ENCODE measurements around the gene GH1. TPM values are rescaled to one million over a fixed set of nuclear protein-coding genes. Genes with fewer than 3 reads are reported as not detected.

The GH1 gene
- total RNA-seq, 1 experiment from 2014 or later = not detected

- intact Hi-C loops (cut with micrococcal nuclease) = no loop called here
- ChIA-PET POLR2A (no interaction called here), CTCF (no interaction called here)
- H3K4me3 Mint-ChIP-seq (ENCODE audit: unreplicated experiment) = no peak overlapping the region
- DNase-seq (ENCODE audit: unreplicated experiment) = no peak
- no peaks in the 10 kb centered on the region for H3K4me1 Mint-ChIP-seq (ENCODE audit: insufficient read depth, unreplicated experiment)
- peaks cover 5% of the 10 kb centered on the region for H3K27me3 Mint-ChIP-seq (ENCODE audit: insufficient read depth, unreplicated experiment)
- TF ChIP-seq CTCF (IDR thresholded peaks at IDR 0.05; ENCODE audit: unreplicated experiment) = no peak
- BruUV-seq (replicated peaks) = no TSS peak
- no peaks in the 10 kb centered on the region for H3K36me3 Mint-ChIP-seq (ENCODE audit: insufficient read depth, unreplicated experiment)
- H3K9me3 Mint-ChIP-seq (ENCODE audit: unreplicated experiment) = no peaks in the 10 kb centered on the region
- H3K27ac Mint-ChIP-seq (ENCODE audit: low read depth, unreplicated experiment) = no peak overlapping the region
These were observed 22.5 kb upstream of the GH1 start for GRCh38 chr17:63941162-63941561.

GRCh38 chr17:63940584-63940983, 21.9 kb upstream of the GH1 start:
- no peak for DNase-seq (ENCODE audit: unreplicated experiment)
- BruUV-seq (replicated peaks) = no TSS peak
- Mint-ChIP-seq H3K4me3 (ENCODE audit: unreplicated experiment) (no peak overlapping the region), H3K27me3 (ENCODE audit: insufficient read depth, unreplicated experiment) (peaks cover 11% of the 10 kb centered on the region), H3K4me1 (ENCODE audit: insufficient read depth, unreplicated experiment) (no peaks in the 10 kb centered on the region), H3K27ac (ENCODE audit: low read depth, unreplicated experiment) (no peak overlapping the region), H3K9me3 (ENCODE audit: unreplicated experiment) (no peaks in the 10 kb centered on the region), H3K36me3 (ENCODE audit: insufficient read depth, unreplicated experiment) (no peaks in the 10 kb centered on the region)
- ChIA-PET POLR2A (no interaction called here), CTCF (interaction anchor here (0.6 to 1.1 kb wide), 2 partner anchors 12 to 85 kb away, joined by 3 to 5 read pairs; no protein-coding TSS in a partner anchor)
- TF ChIP-seq CTCF (IDR thresholded peaks at IDR 0.05; ENCODE audit: unreplicated experiment) = no peak
- intact Hi-C loops (cut with micrococcal nuclease) = no loop called here

GRCh38 chr17:63939884-63940283, 21.2 kb upstream of the GH1 start:
- Mint-ChIP-seq H3K9me3 (ENCODE audit: unreplicated experiment) (no peaks in the 10 kb centered on the region), H3K27ac (ENCODE audit: low read depth, unreplicated experiment) (no peak overlapping the region), H3K4me3 (ENCODE audit: unreplicated experiment) (no peak overlapping the region), H3K36me3 (ENCODE audit: insufficient read depth, unreplicated experiment) (no peaks in the 10 kb centered on the region), H3K4me1 (ENCODE audit: insufficient read depth, unreplicated experiment) (no peaks in the 10 kb centered on the region), H3K27me3 (ENCODE audit: insufficient read depth, unreplicated experiment) (peaks cover 12% of the 10 kb centered on the region)
- intact Hi-C loops (cut with micrococcal nuclease) = no loop called here
- DNase-seq (ENCODE audit: unreplicated experiment) = no peak
- no peak for TF ChIP-seq CTCF (IDR thresholded peaks at IDR 0.05; ENCODE audit: unreplicated experiment)
- BruUV-seq (replicated peaks) = no TSS peak
- POLR2A ChIA-PET = no interaction called here
- CTCF ChIA-PET = interaction anchor here (0.6 to 1.1 kb wide), 3 partner anchors 12 to 86 kb away, joined by 3 to 5 read pairs (median 3); no protein-coding TSS in a partner anchor

GRCh38 chr17:63939401-63939800, 20.8 kb upstream of the GH1 start:
- intact Hi-C loops (cut with micrococcal nuclease) = no loop called here
- H3K36me3 Mint-ChIP-seq (ENCODE audit: insufficient read depth, unreplicated experiment) = no peaks in the 10 kb centered on the region
- H3K9me3 Mint-ChIP-seq (ENCODE audit: unreplicated experiment) = no peaks in the 10 kb centered on the region
- H3K4me3 Mint-ChIP-seq (ENCODE audit: unreplicated experiment) = no peak overlapping the region
- no peak overlapping the region for H3K27ac Mint-ChIP-seq (ENCODE audit: low read depth, unreplicated experiment)
- peaks cover 12% of the 10 kb centered on the region for H3K27me3 Mint-ChIP-seq (ENCODE audit: insufficient read depth, unreplicated experiment)
- DNase-seq (ENCODE audit: unreplicated experiment) = no peak
- POLR2A ChIA-PET = no interaction called here
- no peak for TF ChIP-seq CTCF (IDR thresholded peaks at IDR 0.05; ENCODE audit: unreplicated experiment)
- CTCF ChIA-PET = interaction anchor here (0.8 to 1.1 kb wide), 2 partner anchors 13 to 77 kb away, joined by 3 to 5 read pairs; no protein-coding TSS in a partner anchor
- no peaks in the 10 kb centered on the region for H3K4me1 Mint-ChIP-seq (ENCODE audit: insufficient read depth, unreplicated experiment)
- BruUV-seq (replicated peaks) = no TSS peak

All from MCF 10A (cell line).